Hepatocyte (in vitro differentiated cells): Measurements from ENCODE around the gene SDF2L1. TPM values are rescaled to one million over a fixed set of nuclear protein-coding genes. Genes with fewer than 3 reads are reported as not detected.
"Not testable (repeated sequence)": the region's sequence is repeated elsewhere in the genome, so short reads cannot be mapped to it uniquely, and the experiment has no call there.

Experiments used
- DNase-seq: peaks from one replicate; pipeline ENCODE4 v3.0.0-alpha.2; 2016; ENCODE audit warnings: low spot score
- H2AFZ ChIP-seq: fragments of 200-600 bp; sonication (generic); 2 replicates; pipeline ENCODE4 v1.6.0; 2016; ENCODE audit warnings: antibody characterized with exemption, mild to moderate bottlenecking
- H3K27ac ChIP-seq: fragments of 200-600 bp; sonication (generic); 2 replicates; pipeline ENCODE4 v1.5.1; 2016; ENCODE audit warnings: mild to moderate bottlenecking
- H3K27me3 ChIP-seq: fragments of 200-600 bp; sonication (generic); 2 replicates; pipeline ENCODE4 v1.6.1; 2016
- H3K36me3 ChIP-seq: fragments of 200-600 bp; sonication (generic); replicated peaks from 2 replicates; pipeline ENCODE4 v1.5.1; 2016; ENCODE audit warnings: low read depth; ENCODE audit not compliant: insufficient read depth
- H3K4me1 ChIP-seq: fragments of 200-600 bp; sonication (generic); 2 replicates; pipeline ENCODE4 v1.5.1; 2016; ENCODE audit warnings: mild to moderate bottlenecking, moderate library complexity; ENCODE audit not compliant: insufficient read depth
- H3K4me2 ChIP-seq: fragments of 200-600 bp; sonication (generic); 2 replicates; pipeline ENCODE4 v1.6.0; 2016
- H3K4me3 ChIP-seq: fragments of 200-600 bp; sonication (generic); 2 replicates; pipeline ENCODE4 v1.5.1; 2016; ENCODE audit warnings: mild to moderate bottlenecking
- H3K79me2 ChIP-seq: fragments of 200-600 bp; sonication (generic); 2 replicates; pipeline ENCODE4 v1.6.0; 2017; ENCODE audit warnings: mild to moderate bottlenecking
- H3K9me2 ChIP-seq: fragments of 200-600 bp; sonication (generic); replicated peaks from 2 replicates; pipeline ENCODE4 v1.6.0; 2017; ENCODE audit warnings: mild to moderate bottlenecking; ENCODE audit not compliant: insufficient read depth
- H3K9me3 ChIP-seq: fragments of 200-600 bp; sonication (generic); 2 replicates; pipeline ENCODE4 v1.5.1; 2016; ENCODE audit warnings: low read depth, mild to moderate bottlenecking
- H4K20me1 ChIP-seq: fragments of 200-600 bp; sonication (generic); 2 replicates; pipeline ENCODE4 v1.6.0; 2016; ENCODE audit warnings: mild to moderate bottlenecking; ENCODE audit not compliant: insufficient read depth, poor library complexity, severe bottlenecking
- CTCF ChIP-seq: fragments of 200-600 bp; sonication (generic); IDR thresholded peaks from 2 replicates; pipeline ENCODE4 v1.5.1; 2016; ENCODE audit warnings: antibody characterized with exemption, mild to moderate bottlenecking; ENCODE audit not compliant: poor library complexity
- EZH2 ChIP-seq: fragments of 200-600 bp; sonication (generic); IDR thresholded peaks from 2 replicates; pipeline ENCODE4 v1.6.1; 2016; ENCODE audit warnings: antibody characterized with exemption, mild to moderate bottlenecking, borderline replicate concordance
- EZH2phosphoT487 ChIP-seq: fragments of 200-600 bp; sonication (generic); IDR thresholded peaks from one replicate; pipeline ENCODE4 v1.6.1; 2018; ENCODE audit warnings: antibody characterized with exemption, mild to moderate bottlenecking, low read depth, moderate library complexity; ENCODE audit not compliant: unreplicated experiment, severe bottlenecking
- WGBS: methylation state at CpG from one replicate; pipeline ENCODE4 v1.1.6; 2016; ENCODE audit warnings: low lambda C conversion rate; ENCODE audit errors: missing lambda C conversion rate; 5-methylcytosine and 5-hydroxymethylcytosine counted together
- polyA plus RNA-seq: library from polyadenylated mRNA; unstranded; fragments of >200 nt; fragmentation: Nextera tagmentation; extraction: Ambion mirVana; gene quantifications from 2 replicates; pipeline ENCODE4 v1.2.1, GENCODE V29; 2016
- total RNA-seq: library from RNA; depleted of rRNA; stranded (reverse); fragments of >200 nt; gene quantifications from 2 replicates; pipeline ENCODE4 v1.2.3, GENCODE V29; 2014

SDF2L1 gene
- total and polyA plus RNA-seq, 2 experiments from 2014 or later = 38.2 to 139 TPM

- Histone ChIP-seq H3K4me2 (peak overlapping the region; percentile 93), H3K9me2 (no peaks in the 10 kb centered on the region), H3K27me3 (no peaks in the 10 kb centered on the region), H2AFZ (no peak overlapping the region), H4K20me1 (peaks cover 4% of the 10 kb centered on the region), H3K9me3 (no peaks in the 10 kb centered on the region), H3K27ac (no peak overlapping the region), H3K4me1 (peaks cover 5% of the 10 kb centered on the region), H3K4me3 (no peak overlapping the region), H3K36me3 (no peaks in the 10 kb centered on the region), H3K79me2 (peaks cover 3% of the 10 kb centered on the region)
- peak; percentile 12 for TF ChIP-seq CTCF
- TF ChIP-seq EZH2 = no peak
- no peak for DNase-seq
- 96% methylated on average over 22 of the region's 22 CpGs for whole genome bisulfite sequencing
These were observed 1.6 kb downstream of the SDF2L1 start for GRCh38 chr22:21643533-21644357.

GRCh38 chr22:21645513-21645912 is 3.4 kb downstream of the SDF2L1 start:
- H3K27me3 ChIP-seq, H3K4me3 ChIP-seq, H3K4me2 ChIP-seq, H2AFZ ChIP-seq, H3K9me3 ChIP-seq, H3K4me1 ChIP-seq, H3K9me2 ChIP-seq, DNase-seq, H3K79me2 ChIP-seq, H3K27ac ChIP-seq, H4K20me1 ChIP-seq, H3K36me3 ChIP-seq: not testable (repeated sequence)
- whole genome bisulfite sequencing = 89% methylated on average over 6 of the region's 6 CpGs

- H3K27ac ChIP-seq = no peak overlapping the region
- TF ChIP-seq CTCF = peak; percentile 81
- no peak for TF ChIP-seq EZH2phosphoT487
- no peak for TF ChIP-seq EZH2
- peaks cover 3% of the 10 kb centered on the region for H3K79me2 ChIP-seq
- H3K36me3 ChIP-seq = no peaks in the 10 kb centered on the region
- no peaks in the 10 kb centered on the region for H3K9me3 ChIP-seq
- peaks cover 4% of the 10 kb centered on the region for H4K20me1 ChIP-seq
- DNase-seq = peak; percentile 89
- no peak overlapping the region for H3K4me3 ChIP-seq
- H3K4me2 ChIP-seq = no peak overlapping the region
- H2AFZ ChIP-seq = no peak overlapping the region
- no peaks in the 10 kb centered on the region for H3K9me2 ChIP-seq
- peaks cover 11% of the 10 kb centered on the region for H3K4me1 ChIP-seq
- no peaks in the 10 kb centered on the region for H3K27me3 ChIP-seq
- WGBS = 59% methylated on average over 14 of the region's 14 CpGs
These were observed 4.8 kb downstream of the SDF2L1 start for GRCh38 chr22:21646608-21647590.

GRCh38 chr22:21650280-21650679 is 8.2 kb downstream of the SDF2L1 start:
- 82% methylated on average over 7 of the region's 7 CpGs for WGBS
- Histone ChIP-seq H4K20me1 (peaks cover 4% of the 10 kb centered on the region), H3K4me3 (no peak overlapping the region), H2AFZ (no peak overlapping the region), H3K79me2 (peaks cover 3% of the 10 kb centered on the region), H3K27ac (no peak overlapping the region), H3K9me2 (no peaks in the 10 kb centered on the region), H3K36me3 (no peaks in the 10 kb centered on the region), H3K9me3 (no peaks in the 10 kb centered on the region), H3K27me3 (no peaks in the 10 kb centered on the region), H3K4me2 (no peak overlapping the region), H3K4me1 (peaks cover 17% of the 10 kb centered on the region)
- TF ChIP-seq EZH2 (no peak), EZH2phosphoT487 (no peak), CTCF (no peak)
- no peak for DNase-seq
